Measurements from ENCODE around the gene RIMBP2.

The RIMBP2 gene

DNA sequence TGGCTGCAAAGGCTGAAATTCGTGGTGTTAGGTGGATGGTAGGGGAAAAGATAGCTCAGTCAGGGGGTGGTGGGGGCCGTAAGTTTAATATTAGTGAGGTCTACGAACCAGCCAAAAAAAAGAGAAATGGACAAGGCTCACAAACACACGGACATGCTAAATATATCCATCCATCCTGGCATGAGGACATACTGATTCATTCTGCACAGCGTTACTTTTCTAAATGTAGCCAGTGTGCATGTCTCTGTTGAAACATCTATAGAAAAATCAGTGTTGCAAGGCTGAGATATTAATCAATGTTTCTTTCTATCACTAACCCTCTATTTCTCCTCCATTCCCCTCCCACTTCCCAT lies 227.8 kb downstream of the RIMBP2 start:
- DNase-seq (ENCODE audit: low read depth in 2 of 2, low spot score in 1 of 2), result no peak

DNA sequence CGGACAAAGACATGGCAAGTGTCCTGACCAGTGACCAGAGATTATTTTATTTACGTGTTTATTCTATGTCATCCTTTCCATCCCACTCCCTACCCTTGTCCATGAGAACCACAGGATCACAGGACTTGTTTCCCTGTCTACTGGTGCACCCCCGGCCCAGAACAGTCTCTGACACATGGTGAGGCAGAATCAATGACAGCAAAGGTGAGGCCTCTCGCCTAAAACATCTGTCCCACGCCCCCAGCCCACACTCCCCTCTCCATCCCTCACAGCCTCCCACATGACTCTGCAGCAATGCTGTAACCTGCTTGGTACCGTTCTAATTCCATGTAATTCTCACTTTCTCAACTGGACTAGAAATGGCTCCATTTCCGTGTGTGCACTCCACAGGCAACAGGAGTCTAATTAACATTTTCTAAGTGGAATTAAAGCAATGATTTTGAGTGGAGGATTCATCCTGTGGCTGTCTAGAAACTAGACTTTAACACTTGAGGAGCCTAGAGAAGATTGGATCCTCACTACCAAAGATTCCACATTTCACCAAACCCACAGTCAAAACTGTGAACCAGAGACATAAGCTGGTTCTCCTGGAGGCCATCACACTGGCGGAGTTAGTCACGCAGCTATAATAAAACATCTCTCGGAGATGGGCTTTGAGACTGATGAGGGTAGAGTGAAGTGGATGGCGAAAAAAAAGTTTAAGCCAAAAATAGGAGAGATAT lies 228.3 kb downstream of the RIMBP2 start:
- DNase-seq (ENCODE audit: low read depth in 2 of 2, low spot score in 1 of 2), result no peak

- DNase-seq (ENCODE audit: low read depth in 2 of 2, low spot score in 1 of 2), result no peak
Measured at GRCh38 chr12:130486891-130487416, 229.1 kb downstream of the RIMBP2 start.

DNA sequence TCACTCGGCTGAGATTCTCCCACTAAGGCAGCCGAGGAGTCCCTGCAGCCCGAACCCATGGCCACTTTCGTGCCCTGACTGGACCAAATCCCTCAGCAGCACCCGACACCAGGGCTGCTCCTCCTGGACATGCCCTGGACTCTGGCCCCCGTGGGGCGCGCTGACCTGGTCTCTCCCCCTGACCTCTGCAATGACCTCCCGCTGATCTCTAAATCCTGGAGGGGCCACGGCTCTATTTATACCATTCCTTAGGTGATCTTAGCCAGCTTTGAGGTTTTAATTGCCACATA lies 230.0 kb downstream of the RIMBP2 start:
- DNase-seq (ENCODE audit: low read depth in 2 of 2, low spot score in 1 of 2), result no peak

DNA sequence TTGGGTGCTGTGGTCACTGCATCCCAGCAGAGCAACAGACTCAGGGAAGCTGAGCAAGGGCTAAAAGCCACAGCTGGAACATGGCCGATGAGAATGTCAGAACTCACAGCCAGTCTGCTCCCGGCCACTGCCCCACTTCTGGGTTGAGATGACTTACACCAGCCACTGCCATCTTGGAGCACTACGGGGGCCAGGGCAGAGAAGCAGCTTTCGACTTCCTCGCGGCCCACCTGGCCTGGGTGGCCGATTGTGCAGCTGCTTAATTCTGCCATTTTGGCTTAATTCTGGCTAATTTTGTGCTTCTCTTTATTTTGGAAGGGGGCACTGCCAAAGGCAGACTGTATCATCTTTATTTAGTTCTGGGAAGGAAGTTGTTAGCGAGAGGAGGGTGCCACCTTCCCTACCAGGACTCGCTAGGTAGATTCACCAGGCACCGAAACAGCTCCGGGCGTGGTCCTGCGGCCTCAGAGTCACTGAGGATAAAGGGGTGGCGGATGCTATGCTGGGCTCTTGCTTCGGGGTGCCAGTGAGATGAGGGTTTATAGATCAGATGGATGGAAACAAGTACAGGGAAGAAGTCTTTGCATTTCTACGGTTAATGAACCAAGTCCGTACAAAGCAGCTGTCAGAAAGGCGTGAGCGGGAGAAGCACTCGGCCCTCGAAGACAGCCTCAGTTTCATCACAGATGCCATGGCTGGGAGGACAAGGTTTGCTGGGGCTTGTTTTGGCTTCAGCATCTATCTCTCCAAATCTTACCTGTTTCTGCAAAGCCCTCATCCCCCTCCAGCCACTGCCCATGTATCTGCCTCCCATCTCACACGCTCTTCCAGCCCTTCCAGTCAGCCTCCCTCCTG lies 230.6 kb downstream of the RIMBP2 start:
- DNase-seq (ENCODE audit: low read depth in 2 of 2, low spot score in 1 of 2), result no peak

DNA sequence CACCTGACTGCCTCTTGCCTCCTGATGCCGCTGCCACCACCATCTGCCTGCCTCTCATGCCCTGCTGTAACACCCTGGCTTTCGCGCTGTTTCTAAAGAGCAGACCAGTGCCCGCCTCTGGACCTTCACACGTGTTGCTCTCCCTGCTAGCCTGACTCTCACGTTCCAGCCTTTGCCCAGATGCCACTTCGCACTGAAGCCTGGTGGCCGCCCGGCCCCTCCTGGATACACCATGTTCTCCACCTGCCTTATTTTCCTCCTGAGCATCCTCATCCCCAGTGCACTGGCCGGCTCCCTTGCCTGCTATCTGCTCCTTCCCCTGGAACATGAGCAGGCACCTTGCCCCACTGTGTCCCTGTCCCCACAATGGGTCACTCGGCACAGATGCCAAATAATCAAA lies 231.9 kb downstream of the RIMBP2 start:
- no peak for DNase-seq (ENCODE audit: low read depth in 2 of 2, low spot score in 1 of 2)

DNA sequence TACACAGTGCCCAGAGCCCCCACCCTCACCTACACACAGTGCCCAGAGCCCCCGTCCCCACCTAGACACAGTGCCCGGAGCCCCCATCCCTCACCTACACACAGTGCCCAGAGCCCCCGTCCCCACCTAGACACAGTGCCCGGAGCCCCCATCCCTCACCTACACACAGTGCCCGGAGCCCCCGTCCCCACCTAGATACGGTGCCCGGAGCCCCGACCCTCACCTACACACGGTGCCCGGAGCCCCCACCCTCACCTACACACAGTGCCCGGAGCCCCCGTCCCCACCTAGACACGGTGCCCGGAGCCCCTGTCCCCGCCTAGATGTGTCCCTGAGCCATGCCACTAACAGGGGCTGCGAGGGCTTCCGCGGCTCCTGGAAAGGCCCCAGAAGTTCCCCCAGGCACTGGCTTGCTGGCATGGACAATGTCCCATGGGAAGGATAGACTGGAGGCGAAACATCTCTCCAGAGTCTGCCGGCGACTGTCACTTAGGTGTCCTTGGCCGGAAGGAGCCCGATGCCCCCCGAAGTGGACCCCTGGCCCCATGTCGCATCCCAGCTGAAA lies 232.4 kb downstream of the RIMBP2 start:
- no peak for DNase-seq (ENCODE audit: low read depth in 2 of 2, low spot score in 1 of 2)

GRCh38 chr12:130482448-130482847 lies 233.7 kb downstream of the RIMBP2 start:
- DNase-seq (ENCODE audit: low read depth in 2 of 2, low spot score in 1 of 2), result no peak

GRCh38 chr12:130481392-130481879 lies 234.7 kb downstream of the RIMBP2 start:
- no peak for DNase-seq (ENCODE audit: low read depth in 2 of 2, low spot score in 1 of 2)

GRCh38 chr12:130480887-130481286 lies 235.2 kb downstream of the RIMBP2 start:
- no peak for DNase-seq (ENCODE audit: low read depth in 2 of 2, low spot score in 1 of 2)

- no peak for DNase-seq (ENCODE audit: low read depth in 2 of 2, low spot score in 1 of 2)
Measured at GRCh38 chr12:130480231-130480630, 235.9 kb downstream of the RIMBP2 start.

DNA sequence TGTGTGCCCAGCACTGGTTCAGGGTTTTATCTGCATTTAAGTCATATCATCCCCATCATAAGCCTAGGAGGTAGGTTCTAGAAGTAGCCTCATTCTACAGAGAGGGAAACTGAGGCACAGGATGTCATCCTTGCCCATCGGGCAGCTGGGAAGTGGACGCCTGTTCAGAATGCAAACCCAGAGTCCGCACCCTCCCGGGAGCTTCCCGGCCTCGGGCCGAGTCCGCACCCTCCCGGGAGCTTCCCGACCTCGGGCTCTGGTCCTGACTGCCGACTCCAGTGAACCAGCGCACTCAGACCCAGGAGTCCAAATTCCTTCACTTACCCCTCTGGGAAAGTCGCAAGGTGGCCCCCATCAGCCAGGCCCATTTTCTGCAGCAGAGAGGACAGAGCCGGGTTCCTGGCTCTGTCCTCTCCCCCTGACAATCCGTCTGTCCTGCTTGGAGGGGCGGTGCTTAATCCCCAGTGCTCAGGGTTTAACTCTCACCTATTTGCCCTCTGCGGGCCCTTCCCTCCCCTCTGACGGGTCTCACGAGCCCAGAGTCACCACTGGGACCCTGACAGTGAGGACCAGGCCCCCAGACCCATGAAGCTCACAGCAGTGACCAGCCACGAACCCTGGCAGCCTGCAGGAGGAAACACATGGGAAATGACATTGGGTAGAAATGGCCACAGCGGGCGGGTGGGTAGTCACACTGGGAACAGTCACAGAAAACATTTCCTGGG lies 236.5 kb downstream of the RIMBP2 start:
- no peak for DNase-seq (ENCODE audit: low read depth in 2 of 2, low spot score in 1 of 2)

GRCh38 chr12:130478786-130479185 lies 237.3 kb downstream of the RIMBP2 start:
- DNase-seq (ENCODE audit: low read depth in 2 of 2, low spot score in 1 of 2), result no peak

GRCh38 chr12:130477701-130478100 lies 238.4 kb downstream of the RIMBP2 start:
- DNase-seq (ENCODE audit: low read depth in 2 of 2, low spot score in 1 of 2), result no peak

- DNase-seq (ENCODE audit: low read depth in 2 of 2, low spot score in 1 of 2), result no peak
Measured at GRCh38 chr12:130477266-130477665, 238.8 kb downstream of the RIMBP2 start.

DNA sequence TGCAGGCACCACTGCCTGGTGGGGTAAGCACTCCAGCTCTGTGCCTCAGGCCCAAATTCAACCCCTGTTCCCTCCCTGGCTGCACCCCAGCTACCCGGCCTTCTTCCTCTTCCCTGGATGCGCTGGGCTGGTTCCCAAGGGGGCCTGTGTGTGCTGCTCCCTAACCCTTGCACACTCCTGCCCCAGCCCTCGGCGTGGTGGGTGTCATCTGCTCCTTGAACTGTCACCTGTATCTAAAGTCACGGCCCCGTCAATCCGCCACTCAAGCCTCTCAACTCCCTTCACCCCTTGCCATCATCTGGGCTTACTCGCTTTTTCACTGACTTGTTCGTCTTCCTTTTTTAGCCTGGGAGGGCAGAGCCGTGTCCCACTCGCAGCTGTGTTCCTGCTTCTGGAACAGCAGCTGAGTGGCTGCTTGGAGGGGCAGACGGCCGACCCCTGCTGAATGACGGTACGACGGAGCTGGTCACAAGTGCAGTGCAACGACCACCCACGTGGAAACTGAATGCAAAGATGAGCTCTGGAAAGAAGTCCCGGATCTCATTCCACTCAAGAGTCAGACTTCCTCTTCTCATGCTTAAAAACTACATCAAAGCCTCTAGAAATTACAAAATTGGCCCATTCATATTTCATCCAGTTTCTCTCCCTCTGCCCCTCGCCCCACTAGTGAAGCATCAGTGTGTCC lies 239.5 kb downstream of the RIMBP2 start:
- DNase-seq (ENCODE audit: low read depth in 2 of 2, low spot score in 1 of 2), result no peak

DNA sequence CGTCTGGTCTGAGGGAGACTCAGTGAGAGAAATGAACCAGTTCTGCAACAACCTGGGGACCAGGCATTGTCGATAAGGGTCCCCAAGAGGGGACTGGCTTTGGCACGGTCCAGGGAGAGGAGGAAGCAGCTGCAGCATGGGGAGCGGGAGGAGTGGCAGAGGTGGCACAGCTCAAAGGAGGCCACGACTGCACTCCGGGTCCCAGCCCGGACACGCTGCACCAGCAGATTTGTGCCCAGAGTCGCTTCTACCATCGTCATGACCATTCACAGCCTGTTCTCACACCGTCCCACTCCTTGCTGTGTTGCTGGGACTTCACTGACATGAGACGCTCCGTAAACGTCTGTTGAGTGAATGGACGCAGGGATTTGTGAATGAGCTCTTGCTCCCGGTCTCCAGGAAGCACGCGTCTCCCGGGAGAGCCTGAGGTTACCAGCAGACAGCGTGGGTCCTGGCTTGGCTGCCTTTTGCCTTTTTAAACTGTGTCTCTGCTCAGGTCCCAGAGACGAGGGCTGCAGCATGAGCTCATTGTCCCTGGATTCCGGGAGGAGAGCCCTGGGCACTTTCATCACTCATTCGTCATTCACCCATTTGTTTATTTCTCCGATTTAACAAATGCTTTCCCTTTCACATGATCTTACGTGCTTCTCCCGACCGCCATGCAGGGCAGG lies 241.4 kb downstream of the RIMBP2 start:
- DNase-seq (ENCODE audit: low read depth in 2 of 2, low spot score in 1 of 2), result no peak

- no peak for DNase-seq (ENCODE audit: low read depth in 2 of 2, low spot score in 1 of 2)
Measured at GRCh38 chr12:130473266-130473665, 242.8 kb downstream of the RIMBP2 start.

- DNase-seq (ENCODE audit: low read depth in 2 of 2, low spot score in 1 of 2), result no peak
Measured at GRCh38 chr12:130470969-130471368, 245.1 kb downstream of the RIMBP2 start.

DNA sequence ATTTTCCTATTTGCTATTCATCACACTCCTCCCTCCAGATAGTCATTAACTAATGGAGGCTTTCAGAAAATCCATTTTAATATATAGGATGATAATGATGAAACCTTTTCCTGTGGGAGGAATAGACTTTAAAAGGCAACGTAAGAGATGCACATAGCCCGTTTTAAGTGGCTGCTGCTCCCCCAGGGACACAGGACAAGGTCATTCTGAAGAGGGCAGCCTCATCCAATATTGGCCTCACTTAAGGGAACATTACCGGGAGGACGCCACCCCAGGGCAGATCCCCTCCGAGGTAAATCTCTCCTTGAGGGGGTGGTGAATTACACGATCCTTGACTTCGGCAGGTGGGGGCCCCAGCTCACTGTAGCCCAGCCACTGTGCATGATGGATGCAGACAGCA lies 246.5 kb downstream of the RIMBP2 start:
- no peak for DNase-seq (ENCODE audit: low read depth in 2 of 2, low spot score in 1 of 2)

Measured in stimulated activated CD8-positive, alpha-beta memory T cell treated with anti-CD3 and anti-CD28 coated beads, Interleukin-4, amount 100 ng/mL, for 1 hour (primary cell).